HG03108 (cell line): ENCODE measurements around the gene SEMA6B.
"Not testable (repeated sequence)": the region's sequence is repeated elsewhere in the genome, so short reads cannot be mapped to it uniquely, and the experiment has no call there.

ENCODE experiments used
- ATAC-seq: cut with Tn5 transposase; IDR thresholded peaks from one replicate; pipeline ENCODE4 v1.9.1; 2021; ENCODE audit warnings: moderate library complexity; ENCODE audit not compliant: unreplicated experiment

Gene SEMA6B

DNA sequence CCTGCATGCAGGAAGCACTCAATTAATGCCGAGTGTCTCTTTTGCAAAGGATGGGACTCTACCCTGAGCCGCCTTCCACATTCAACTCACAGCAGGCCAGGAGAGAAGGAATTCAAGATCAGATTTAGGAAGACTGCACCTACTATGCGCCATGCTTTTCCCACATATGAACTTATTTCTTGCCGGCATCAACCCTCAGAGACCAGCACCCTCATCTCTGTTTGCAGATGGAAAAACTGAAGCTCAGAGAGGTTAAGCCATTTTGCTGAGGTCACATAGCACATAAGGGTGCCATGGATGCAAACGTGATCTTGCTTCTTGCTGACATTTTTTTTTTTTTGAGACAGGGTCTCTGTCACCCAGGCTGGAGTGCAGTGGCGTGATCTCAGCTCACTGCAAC is 14.2 kb upstream of the SEMA6B start:
- ATAC-seq: no peak

- no peak for ATAC-seq
Observed at GRCh38 chr19:4571305-4571917, 11.9 kb upstream of the SEMA6B start.

GRCh38 chr19:4570916-4571304 is 11.4 kb upstream of the SEMA6B start:
- ATAC-seq: no peak

DNA sequence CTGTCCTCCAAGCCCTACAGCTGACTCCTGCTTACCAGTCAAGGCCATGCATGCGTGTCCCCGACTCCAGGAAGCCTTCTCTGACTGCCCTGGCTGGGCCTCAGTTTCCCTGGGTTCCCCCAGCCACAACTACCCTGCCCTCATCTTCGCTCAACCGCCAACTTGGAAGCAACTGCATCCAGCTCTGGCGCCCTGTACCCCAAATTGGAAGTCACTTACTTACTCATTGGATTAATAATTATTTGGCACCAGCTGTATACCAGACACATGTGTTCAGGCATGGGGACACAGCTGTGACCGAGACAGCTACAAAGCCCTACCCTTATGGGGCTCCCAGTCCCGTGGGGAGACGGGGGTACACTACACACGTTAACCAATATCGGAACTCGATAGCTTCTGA is 10.9 kb upstream of the SEMA6B start:
- ATAC-seq: no peak

GRCh38 chr19:4568886-4569285 is 9.4 kb upstream of the SEMA6B start:
- no peak for ATAC-seq

DNA sequence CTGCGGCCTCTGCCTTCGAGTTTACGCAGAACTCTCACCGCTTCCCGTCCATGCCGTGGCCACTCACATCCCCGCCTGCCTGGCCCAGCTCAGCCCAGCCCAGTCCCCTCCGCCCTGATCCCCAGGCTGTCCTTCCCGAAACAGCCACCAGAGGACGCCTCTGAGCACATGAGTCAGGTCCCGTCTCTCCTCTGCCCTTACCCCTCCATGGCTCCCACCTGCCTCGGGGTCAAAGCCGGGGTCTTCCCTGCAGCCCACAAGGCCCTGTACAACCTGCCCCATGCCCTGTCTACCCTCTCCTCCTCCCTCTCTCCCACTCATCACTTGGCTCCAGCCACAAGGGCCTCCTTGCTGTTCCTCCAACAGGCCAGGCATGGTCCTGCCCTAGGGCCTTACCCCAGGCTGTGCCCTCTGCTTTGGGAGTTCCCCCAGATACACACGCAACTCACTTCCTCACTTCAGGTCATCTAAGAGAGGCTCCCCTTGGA is 8.1 kb upstream of the SEMA6B start:
- no peak for ATAC-seq

- ATAC-seq: no peak
Observed at GRCh38 chr19:4566402-4567051, 7.0 kb upstream of the SEMA6B start.

GRCh38 chr19:4563562-4563961 is 4.1 kb upstream of the SEMA6B start:
- not testable (repeated sequence) for ATAC-seq

DNA sequence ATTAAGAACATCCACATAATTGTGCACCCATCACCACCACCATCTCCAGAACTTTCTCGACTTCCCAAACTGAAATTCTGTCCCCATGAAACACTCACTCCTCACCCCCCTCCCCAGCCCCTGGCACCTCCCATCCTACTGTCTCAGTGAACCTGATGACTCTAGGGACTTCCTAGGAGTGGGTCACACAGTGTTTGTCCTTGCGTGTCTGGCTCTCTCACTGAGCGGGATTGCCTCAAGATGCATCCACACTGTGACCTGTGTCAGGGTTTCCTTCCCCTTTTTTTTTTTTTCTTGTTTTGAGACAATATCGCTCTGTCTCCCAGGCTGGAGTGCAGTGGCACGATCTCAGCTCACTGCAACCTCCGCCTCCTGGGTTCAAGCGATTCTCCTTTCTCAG is 2.6 kb upstream of the SEMA6B start:
- ATAC-seq: not testable (repeated sequence)

DNA sequence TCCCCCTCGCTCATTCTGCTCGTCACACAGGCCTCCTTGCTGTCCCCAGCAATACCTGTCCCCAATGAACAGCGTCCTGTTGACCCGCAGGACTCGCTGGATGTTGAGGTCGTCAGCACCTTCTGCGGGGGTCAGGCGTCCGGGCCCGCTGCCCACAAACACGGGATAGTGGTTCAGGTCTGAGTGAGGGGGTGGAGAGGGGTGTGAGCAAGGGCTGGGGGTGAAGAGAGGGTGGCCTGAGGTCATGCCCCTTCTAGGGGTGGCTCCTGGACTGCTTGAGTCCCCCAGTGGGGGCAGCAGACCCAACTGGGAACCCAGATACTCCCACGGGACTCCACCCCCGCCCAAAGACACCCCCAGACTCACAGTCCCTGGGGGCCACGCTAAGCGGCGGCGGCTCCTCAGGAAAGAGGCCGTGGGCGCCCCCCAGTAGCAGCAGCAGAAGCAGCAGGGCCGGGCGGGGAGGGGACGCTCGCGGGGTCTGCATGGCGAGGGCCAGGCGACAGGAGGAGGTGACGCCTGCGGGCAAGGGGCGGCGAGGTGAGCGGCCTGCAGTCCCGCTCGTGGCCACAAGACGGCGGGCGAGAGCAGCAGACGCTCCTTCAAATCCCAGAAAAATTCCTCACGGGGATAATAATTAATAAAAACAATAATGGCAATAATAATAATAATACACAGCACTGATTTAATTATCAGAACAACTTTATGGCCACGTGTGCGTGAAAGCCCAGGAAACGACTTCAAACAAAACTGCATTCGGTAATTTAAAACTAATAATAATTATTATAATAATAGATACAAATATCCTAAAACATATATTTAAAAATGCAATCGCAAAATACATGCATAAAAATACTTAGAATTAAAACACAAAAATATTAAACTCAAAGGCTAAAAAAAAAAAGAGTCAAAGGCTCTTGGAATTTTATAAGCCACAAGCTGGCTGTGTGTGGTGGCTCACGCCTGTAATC is 1.2 kb downstream of the SEMA6B start:
- ATAC-seq: no peak

DNA sequence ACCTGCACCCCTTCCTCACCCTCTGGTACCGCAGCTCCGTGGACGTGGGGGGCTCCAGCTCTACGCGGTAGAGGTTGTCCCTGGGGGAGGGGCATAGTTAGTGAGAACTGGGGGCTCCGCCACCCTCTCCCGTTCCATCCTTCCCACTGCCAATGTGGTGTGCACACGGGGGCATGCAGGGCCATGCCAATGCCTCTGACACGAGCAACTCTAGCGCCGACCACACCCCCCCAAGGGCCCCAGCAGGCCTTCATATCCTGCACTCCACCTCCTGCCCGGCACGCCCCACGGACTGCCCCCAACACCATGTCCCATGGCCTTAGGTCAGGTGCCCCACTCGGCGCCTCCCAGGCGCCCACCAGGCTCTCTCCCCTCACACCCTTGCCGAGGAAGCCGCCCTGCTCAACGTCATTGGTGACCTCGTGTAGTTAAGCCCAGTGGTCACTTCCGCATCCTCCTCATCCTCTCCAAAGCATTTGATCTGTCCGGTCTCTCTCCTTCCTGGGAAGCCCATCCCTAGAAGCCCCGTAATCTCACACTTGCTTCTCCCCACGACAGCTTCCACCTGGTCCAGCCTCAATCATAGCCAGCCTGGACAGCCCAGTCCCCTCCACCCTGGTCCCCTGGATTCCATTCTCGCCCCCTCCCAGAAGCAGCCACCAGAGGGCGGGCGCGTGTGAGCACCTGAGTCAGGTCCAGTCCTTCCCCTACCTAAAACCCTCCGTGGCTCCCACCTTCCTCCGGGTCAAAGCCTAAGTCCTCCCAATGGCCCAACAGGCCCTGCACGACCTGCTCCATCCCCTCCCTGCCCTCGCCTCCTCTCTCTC is 2.1 kb downstream of the SEMA6B start:
- no peak for ATAC-seq

DNA sequence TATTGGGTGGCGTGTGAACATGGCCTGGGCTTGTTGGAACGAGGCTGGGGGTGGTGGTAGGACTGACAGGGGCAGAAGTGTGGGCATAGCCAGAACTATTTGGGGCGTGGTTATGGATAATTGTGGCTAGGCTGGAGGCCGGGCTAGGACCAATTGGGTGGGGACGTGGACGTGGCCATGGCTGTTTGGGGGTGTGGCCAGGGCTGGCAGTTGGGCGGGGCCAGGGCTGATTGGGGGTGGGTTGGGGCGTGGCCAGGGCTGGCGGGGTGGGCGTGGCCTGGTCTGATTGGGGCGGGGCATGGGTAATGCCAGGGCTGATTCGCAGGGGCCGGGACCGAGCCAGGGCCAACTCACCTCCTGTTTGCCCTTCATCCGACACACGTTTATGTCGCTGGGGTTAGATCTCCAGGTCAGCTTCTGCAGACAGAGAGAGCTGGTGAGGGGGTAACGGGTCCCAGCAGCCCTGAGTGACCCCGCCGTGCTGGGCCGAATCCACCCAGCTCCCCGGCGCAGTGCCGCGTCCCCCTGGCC is 2.8 kb downstream of the SEMA6B start:
- ATAC-seq: no peak

DNA sequence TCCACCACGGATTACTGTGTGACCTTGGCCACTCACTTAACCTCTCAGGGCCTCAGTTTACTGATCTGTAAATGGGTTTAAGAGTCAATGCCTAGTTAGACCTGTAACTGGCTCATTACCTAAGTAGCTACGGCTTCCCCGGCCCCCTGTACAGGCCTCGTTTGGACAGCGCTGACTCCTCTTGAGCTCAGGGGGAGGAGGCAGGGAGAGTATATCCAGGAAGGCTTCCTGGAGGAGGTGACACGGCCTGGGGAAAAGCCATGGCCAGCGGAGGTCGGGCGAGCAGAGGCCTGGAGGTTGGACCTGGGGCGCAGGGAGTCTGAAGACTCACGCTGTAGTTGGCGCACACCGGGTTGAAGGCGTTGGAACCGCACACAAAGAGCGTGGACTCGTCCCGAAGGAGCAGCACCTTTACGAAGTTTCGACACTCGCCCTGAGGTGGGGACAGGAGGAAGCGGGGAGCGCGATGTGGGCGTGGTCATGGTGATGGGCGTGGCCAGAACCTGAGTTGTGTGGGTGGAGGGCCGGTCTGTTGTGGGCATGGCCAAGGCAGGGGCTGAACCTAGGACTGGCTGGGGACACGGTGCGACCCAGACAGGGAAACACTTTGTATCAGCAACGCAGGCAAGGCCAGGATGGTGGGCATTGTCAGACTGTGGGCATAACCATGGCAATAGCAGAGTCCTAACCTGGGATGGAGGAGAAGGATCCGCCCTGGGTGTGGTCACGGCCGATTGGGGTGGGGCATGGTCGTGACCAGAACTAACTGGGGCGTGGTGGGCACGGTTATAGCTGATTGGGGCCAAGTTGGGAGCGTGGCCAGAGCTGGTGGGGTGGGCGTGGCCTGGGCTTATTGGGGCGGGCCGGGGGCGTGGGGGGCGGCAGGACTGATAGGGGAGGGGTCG is 3.6 kb downstream of the SEMA6B start:
- ATAC-seq: no peak

GRCh38 chr19:4554717-4555116 is 4.8 kb downstream of the SEMA6B start:
- no peak for ATAC-seq

DNA sequence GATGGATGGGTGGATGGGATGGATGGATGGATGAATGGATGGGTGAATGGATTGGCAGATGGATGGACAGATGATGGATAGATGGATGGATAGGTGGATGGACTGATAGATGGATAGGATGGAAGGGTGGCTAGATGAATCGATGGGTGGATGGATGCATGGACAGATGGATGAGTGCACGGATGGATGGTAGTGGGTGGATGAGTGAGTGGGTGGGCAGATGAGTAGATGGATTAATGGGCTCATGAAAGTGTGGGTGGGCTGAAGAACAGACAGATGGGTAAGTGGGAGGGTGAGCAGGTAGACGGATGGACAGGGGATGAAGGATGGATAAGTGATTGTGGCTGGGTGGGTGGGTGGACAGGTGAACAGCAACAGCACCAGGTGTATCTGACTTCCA is 5.7 kb downstream of the SEMA6B start:
- no peak for ATAC-seq

DNA sequence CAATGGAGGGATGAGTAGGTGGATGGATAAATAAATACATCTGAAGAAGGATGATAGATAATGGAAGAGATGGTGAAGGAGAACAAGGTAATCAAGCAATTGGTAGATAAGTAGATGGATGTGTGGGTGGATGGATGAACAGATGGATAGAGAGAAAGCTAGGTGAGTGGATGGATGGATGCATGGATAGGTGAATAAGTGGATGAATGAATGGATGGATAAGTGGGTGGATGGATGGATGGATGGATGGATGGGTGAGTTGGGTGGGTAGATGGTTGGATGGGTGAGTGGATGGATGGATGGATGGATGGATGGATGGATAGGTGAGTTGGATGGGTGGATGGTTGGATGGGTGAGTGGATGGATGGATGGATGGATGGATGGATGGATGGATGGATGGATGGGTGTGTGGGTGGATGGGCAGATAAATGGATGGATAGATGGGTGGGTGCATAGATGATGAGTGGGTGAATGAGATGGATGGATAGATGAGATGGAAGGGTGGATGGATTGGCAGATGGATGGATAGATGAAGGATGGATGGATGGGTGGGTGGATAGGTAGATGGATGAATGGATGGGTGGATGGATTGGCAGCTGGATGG is 6.3 kb downstream of the SEMA6B start:
- no peak for ATAC-seq

DNA sequence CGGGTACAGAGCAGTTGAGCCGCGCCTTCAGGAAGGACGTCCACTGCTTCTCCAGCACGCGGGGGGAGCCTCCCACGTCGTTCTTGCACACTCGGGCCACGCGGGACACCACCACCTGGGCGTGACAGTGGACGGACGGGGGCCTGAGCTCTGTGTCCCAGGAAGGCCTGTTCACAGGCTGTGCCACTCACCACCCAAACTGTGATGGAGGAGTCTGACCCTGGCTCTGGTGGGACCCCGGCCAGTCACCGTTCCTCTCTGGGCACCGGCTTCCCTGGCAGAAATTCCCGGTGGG is 7.0 kb downstream of the SEMA6B start:
- no peak for ATAC-seq

GRCh38 chr19:4550479-4551050 is 8.9 kb downstream of the SEMA6B start:
- ATAC-seq: no peak

DNA sequence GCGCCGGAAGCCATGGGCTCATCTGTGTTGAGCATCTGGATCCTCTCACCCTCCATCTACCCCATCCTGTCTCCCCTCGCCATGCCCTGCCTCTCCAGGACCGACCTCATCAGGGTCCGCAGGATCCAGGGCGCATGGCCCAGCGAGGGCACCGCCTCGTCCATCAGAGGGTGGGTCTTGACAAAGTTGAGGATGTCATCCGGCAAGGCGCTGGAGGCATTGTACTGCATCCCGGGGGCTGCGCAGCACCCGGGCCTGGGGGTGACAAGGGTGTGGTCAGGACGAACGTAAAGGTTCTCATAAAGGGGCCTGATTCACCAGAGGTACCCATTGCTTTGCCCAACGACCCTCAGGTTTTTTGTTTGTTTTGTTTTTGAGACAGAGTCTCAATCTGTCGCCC is 9.5 kb downstream of the SEMA6B start:
- no peak for ATAC-seq
